Measurements from ENCODE around the gene TCEA3.
"Not testable (repeated sequence)": the region's sequence is repeated elsewhere in the genome, so short reads cannot be mapped to it uniquely, and the experiment has no call there.

TCEA3 gene

DNA sequence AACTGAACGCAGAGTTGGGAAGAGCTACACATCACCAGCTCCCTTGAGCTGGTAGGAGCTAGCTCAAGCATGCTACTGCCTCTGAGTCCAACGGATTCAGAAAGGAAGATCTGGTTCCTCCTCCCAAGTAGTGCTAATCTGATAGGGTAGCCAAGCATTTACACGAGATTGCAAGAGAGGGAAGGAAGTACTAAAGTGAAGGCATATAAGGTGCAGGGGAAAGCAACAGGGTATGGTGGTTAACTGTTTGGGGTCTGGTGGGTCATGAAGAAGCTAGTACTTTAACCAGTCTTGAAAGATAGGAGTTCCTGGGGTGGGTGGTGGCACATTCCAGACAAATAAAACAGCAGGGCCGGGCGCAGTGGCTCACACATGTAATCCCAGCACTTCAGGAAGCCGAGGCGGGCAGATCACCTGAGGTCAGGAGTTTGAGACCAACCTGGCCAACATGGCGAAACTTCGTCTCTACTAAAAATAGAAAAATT lies 34.7 kb downstream of the TCEA3 start:
- DNase-seq, result no peak

DNA sequence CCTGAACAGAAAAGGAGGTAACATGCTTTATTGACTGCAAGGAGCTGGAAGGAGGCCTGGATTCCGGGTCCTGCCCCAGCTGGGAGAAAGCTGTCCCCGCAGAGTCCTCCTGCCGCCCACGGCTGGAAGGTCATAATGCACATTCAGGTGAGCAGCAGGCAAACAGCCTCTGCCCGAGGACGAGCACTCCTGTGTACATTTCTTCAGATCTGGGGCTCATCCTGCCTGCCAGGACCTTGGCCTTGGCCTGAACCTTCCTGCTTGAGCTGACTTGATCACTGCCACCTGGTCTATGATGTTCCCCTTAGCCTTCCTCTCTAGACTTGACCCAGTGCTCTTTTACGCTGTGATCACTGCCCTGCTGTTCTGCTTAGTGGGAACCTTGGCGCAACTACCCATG lies 37.1 kb downstream of the TCEA3 start:
- DNase-seq, result no peak

GRCh38 chr1:23385119-23385621 lies 39.4 kb downstream of the TCEA3 start:
- no peak for DNase-seq

DNA sequence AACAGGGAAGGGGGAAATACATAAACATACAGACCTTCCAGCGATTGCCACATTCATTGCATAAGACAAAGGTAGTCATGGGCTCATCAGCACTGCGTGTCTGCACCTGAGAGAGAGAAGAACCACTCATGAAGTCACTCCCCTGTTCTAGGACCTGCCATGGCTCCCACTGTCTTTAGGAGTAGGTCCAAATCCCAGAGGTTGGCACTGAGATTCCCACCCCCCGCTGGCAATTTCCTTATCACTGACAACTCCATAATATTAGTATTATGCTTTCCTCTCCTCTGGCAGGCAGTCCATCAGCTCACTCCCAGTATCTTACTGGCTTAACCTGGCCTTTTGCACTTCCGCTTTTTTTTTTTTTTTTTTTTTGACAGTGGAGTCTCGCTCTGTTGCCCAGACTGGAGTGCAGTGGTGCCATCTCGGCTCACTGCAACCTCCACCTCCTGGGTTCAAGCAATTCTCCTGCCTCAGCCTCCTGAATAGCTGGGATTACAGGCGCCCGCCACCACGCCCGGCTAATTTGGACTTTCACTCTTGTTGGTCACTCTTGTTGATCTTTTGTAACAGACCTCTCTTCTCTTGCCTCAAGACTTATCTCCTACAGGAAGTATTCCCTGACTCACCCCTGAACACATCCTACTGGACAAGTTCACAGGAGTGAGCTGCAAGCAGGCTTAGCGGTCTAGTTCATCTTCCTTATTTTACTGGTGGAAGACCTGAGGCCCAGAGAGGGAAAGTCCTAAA lies 40.1 kb downstream of the TCEA3 start:
- no peak for DNase-seq

DNA sequence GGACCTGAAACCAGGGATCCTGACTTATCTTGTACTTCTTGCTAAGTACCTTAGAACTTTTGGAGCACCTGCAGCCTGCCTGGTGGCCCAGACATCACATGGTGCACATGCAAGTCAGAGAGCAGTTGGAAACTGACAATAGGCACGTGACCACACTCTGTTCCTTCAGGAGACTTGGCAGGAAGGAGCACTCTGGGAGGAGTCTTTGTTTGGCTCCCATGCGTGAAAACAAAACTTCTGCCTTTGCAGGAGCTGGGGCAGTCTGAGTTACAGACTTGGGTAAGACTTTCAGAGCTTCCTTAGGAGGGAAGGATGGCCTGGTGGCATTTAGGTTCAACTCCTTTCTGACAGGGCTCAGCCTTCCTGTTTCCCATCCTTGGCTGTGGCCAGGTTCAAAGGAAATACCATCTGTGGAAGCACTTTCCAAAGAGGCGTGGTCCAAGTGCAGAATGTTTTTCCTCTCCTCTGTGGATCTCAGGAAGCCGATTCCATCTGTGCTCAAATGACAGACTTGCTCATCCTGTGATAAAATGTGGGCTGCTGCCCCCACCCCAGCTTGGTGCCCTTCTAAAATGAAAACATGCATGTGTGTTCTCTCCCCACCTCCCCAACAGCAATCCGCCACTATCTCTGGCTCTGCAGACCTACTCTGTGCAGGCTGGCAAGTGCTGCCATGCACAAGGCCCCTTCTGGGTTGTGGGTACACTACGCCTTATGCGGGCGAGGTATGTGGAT lies 40.8 kb downstream of the TCEA3 start:
- no peak for DNase-seq

DNA sequence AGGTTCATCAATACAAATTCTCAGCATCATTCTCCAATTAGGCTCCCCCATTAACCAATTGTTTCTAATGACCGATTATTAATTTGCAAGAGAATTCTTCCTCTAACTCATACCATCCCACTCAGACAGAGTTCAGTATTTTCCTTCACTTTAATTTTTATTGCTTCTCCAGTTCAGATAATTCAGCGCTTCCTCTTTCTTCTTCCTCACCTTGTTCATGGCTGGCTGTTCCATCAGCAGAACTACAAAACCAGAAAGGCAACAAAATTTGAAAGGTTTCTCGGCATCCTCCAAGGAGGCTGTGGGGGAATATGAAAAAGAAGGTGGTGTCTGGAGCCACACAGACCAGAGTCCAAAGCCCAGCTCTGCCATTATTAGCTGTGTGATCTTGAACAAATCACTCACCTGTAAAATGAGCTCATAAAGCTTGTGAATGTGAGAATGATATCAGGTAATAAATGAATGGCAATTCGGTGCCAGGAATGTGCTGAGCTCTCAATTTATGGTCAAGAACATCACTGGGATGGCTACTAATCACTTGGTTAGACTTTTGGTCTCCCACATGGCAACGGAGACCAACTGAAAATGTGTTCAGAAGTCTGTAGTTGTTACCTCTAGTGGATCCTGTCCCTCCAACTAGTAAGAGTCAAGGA lies 43.2 kb downstream of the TCEA3 start:
- no peak for DNase-seq

DNA sequence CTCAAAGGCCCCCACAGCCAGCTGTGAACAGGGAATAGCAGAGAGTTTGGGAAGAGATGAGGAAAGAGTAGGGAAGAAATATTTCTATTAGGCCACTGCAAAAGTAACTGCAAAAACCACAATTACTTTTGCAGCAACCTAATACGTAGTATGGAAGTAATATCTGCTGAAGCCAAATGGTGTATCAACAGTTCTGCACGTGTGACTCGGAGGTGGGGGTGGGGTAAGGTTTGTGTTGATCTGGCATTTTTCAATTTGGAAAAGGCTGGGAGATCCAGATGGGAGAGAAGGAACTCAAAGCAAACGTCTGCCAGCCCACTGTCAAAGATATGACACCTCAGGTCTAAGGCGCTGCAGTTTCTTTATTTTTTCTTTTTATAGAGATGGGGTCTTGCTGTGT lies 43.8 kb downstream of the TCEA3 start:
- no peak for DNase-seq

DNA sequence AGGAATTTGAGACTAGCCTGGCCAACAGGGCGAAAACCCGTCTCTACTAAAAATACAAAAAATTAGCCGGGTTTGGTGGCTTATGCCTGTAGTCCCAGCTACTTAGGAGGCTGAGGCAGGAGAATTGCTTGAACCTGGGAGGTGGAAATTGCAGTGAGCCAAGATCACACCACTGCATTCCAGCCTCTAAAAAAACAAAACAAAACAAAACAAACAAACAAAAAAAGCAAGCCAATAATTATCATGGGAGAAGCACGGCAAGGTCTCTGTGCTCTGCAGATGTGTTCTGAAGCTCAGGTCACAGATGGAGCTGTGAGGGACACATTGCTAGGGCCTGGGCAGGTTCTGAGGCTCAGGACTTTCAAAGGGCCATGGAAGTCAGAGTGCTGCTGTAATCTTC lies 44.3 kb downstream of the TCEA3 start:
- DNase-seq, result not testable (repeated sequence)

GRCh38 chr1:23376890-23377811 lies 47.4 kb downstream of the TCEA3 start:
- no peak for DNase-seq

DNA sequence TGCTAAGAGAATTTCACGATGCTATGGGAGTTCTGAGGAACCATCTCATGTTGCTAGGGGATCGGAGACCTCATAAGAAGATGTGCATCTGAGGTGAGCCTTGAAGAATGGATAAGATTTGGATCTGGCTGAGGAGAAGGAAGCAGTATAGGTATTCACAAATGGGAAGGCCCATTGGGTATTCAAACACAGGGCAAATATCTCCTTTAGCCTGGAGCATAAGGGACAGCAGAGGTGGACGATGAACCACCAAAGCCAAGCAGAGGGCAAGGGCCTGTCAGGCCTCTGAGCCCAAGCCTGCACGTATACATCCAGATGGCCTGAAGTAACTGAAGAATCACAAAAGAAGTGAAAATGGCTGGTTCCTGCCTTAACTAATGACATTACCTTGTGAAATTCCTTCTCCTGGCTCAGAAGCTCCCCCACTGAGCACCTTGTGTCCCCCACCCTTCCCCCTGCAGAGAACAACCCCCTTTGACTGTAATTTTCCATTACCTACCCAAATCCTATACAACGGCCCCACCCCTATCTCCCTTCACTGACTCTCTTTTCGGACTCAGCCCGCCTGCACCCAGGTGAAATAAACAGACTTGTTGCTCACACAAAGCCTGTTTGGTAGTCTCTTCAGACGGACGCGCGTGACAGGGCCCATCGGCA lies 50.3 kb downstream of the TCEA3 start:
- DNase-seq, result not testable (repeated sequence)

DNA sequence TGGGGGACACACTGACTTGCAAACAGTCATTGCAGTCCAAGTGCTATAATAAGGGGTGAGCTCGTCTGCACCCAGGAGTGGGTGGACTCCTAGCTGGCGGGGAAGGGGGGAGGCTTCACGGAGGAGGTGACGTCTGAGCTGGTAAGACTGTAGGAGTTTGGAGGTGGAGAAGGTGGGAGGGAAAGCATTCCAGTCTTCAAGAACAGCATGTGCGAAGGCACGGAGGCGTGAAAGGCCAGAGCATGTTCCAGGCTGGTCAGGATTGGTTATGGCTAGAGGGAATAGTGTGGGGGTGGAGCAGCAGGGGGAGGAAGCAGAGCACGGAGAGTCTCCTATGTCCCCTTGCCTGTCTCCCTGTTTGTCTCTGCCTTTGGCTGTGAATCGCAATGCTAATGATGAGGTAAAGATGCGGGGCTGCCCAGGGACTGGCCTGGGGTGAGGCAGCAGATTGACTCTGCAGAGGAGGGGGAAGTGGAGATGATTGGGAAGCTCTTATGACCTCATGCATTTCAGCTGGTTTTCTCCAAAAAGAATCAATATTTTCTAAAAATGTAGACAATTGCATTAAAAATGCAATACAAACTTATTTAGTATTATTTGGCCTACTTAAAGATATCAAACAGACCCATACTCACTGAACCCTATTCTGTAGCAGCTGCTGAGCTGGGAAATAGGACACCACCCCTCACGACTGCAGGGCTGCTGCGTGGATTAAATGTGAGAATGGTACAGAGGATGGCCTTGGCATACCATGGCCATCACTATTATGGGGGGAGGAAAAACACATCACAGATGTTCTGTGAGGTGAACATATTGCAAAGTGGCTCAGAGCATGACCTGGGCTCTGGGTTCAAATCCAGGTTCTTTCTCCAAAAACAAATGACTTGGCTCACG lies 52.3 kb downstream of the TCEA3 start:
- no peak for DNase-seq

DNA sequence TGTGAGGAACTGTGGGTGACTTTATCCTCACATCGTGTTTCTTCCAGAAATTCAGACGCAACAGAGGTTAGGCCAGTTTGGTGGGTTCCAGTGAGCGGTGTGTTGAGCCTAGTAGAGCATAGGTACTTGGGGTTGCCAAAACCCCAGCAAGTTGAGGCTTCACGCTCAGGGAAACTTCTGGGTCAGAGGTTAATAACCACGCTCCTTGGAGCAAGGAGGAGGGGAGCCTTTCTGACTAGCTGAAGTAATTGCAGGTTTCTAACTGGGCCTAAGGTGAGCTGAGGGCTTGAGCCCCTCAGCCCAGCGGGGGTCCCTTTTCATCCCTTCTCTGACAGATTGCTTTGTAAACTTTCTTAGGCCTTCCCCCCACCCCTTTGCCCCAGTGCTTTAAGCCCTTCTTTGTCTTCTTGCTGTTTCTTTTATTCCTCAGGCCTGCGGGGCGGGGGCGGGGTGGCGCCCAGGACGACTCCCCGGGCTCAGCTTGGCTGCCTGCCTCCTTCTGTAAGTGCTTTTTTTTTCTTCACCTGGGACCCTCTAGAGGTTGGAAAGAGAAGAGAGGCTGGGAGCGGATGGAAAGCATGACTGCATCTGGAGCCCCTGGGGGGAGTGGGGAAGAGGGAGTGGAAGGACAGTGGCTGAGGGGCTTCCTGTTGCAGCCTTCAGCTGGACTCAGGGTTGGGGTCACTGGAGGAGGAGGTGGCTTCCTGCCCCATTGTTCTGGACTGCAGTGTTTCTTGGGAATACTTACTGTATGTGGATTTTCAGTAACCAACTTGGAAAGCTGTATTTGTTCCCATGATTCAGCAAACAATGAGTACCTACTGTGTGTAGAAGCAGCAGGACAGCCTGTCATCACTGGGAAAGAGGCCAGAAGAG lies 53.6 kb downstream of the TCEA3 start:
- no peak for DNase-seq

GRCh38 chr1:23370330-23370708 lies 54.2 kb downstream of the TCEA3 start:
- no peak for DNase-seq

- peak; percentile 71 for DNase-seq
Observed at GRCh38 chr1:23369335-23370013, 55.1 kb downstream of the TCEA3 start, which contains the start of gene ZNF436. TSS of gene ZNF436 (minus strand) at chr1:23369836. CDS start at chr1:23368005, 1,831 bp downstream.

DNA sequence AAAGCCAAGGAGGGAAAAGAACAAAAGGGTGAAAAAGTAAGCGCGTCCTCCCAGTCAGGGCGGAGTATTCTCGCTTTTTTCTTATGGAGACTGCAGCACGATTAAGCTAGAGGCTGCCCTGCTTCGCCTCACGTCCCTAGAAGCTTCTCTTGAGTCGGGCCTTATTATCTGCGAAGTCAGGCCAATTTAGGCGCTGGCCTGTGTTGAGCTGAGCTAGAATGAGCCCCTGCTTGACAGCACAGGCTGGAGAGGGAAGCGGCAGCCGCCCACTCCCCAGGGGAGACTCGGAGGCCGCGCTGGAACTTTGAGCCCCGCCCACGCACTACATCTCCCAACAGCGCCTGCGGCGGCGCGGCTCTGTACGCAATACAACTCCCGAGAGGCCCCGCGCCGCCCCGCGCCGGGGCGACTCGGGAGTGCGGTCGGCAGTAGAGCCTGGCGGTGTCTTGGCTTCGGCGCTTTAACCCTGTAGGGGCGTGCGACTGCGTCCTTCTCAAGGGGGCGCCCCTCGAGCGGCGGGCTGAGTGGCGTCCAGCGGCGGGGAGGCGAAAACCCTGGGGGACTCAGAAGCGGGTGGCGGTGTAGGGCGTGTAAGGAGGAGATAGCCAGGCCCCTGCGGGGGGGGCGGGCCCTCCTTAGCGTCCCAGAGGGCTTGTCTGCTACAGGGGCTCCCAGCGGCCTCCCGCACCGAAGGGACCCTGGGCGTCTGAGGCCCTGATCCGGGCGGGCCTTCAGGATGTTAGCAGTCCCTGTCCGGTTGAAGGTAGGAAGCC lies 55.8 kb downstream of the TCEA3 start:
- DNase-seq, result peak; percentile 65

GRCh38 chr1:23367791-23368561 lies 56.6 kb downstream of the TCEA3 start:
- peak; percentile 98 for DNase-seq

DNA sequence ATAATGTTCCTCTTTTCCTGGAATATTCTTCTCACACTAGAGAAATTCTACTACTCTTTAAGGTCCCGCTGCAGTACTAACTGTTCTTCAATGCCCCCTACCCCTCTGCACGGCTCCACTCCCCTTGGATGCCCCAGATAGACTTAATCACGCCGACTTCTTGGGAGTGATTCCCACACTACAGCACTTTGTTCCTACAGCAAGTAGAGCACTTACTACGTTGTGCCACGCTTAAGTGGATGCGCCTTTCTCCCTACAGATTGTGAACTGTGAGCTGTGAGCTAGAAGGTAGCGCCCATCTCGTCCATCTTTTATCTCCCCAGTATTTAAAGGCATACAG lies 57.1 kb downstream of the TCEA3 start:
- DNase-seq, result peak; percentile 51

DNA sequence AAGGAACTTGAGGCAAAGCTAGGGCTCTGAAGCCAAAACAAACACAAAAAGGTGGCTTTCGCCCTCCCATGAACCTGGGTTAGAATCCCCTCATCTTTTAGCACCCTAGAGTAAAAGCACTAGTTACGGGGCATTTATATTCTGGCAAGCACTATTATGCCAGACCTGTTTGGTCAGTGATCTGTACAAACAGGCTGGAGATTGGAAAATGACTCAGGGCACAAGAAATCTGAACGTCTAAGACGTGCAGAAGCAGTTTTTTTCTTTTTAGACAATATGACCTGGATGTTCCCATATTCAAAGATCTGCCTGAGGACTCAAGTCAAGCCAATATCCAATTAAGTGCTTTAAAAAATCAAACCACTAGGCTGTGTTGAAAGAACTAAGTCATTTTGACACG lies 58.0 kb downstream of the TCEA3 start:
- no peak for DNase-seq
